RKO (cell line): ENCODE measurements around the gene TUBA4B.

Experiments used
- DNase-seq: peaks from one replicate; pipeline ENCODE4 v3.0.0-alpha.2; 2016; ENCODE audit warnings: low spot score

Gene TUBA4B

GRCh38 chr2:219252900-219253752 is at the start of gene TUBA4B:
Gene TUBA4B, plus strand, starts transcription at chr2:219253243. Its CDS starts 165 bp downstream, at chr2:219253408.
- peak; percentile 81 for DNase-seq

DNA sequence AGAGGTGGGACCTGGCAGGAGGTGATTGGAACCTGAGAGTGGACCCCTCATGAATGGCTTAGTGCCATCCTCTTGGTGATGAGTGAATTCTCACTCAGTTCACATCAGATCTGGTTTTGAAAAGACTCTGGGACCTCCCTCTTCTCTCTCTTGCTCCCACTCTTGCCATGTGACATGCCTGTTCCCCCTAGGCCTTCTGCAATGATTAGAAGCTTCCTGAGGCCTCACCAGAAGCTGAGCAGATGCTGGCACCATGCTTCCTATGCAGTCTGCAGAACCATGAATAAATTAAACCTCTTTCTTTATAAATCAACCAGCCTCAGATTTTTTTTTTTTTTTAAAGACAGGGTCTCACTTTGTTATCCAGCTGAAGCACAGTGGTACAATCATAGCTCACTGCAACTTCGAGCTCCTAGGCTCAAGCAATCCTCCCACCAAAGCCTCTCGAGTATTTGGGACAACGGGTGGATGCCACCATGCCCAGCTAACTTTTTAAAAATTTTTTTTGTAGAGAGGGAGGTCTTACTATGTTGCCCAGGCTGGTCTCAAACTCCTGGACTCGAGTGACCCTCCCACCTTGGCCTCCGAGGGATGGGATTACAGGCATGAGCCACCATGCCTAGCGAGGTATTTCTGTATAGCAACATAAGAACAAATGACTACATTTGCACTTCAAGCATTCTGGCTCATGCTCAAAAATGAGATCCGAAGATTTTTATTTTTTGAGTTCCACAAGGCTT is 48.4 kb upstream of the TUBA4B start:
- no peak for DNase-seq

DNA sequence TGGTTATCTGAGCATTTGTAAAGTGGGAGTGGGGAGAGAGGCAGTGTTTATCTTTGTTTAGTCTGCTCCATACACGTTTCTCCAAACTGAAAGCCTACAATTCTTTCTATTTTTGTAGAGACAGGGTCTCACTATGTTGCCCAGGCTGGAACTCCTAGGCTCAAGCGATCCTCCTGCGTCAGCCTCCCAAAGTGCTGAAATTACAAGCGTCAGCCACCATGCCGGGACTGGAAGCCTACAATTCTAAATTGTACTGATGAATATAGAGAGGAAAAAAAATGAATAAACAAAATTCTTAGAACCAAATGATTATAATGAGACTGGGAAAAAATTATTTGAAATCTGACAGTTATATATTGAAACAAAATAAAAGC is 47.9 kb upstream of the TUBA4B start:
- DNase-seq: no peak

- no peak for DNase-seq
Measured at GRCh38 chr2:219205981-219206327, 47.1 kb upstream of the TUBA4B start.

- peak; percentile 94 for DNase-seq
Measured at GRCh38 chr2:219206328-219207133, 46.5 kb upstream of the TUBA4B start, which contains the start of gene ZFAND2B. Gene ZFAND2B, plus strand, starts transcription at chr2:219206782. Its CDS starts 206 bp downstream, at chr2:219206988.

- DNase-seq: no peak
Measured at GRCh38 chr2:219207134-219207883, 45.7 kb upstream of the TUBA4B start.

- peak; percentile 39 for DNase-seq
Measured at GRCh38 chr2:219207884-219208740, 44.9 kb upstream of the TUBA4B start.

DNA sequence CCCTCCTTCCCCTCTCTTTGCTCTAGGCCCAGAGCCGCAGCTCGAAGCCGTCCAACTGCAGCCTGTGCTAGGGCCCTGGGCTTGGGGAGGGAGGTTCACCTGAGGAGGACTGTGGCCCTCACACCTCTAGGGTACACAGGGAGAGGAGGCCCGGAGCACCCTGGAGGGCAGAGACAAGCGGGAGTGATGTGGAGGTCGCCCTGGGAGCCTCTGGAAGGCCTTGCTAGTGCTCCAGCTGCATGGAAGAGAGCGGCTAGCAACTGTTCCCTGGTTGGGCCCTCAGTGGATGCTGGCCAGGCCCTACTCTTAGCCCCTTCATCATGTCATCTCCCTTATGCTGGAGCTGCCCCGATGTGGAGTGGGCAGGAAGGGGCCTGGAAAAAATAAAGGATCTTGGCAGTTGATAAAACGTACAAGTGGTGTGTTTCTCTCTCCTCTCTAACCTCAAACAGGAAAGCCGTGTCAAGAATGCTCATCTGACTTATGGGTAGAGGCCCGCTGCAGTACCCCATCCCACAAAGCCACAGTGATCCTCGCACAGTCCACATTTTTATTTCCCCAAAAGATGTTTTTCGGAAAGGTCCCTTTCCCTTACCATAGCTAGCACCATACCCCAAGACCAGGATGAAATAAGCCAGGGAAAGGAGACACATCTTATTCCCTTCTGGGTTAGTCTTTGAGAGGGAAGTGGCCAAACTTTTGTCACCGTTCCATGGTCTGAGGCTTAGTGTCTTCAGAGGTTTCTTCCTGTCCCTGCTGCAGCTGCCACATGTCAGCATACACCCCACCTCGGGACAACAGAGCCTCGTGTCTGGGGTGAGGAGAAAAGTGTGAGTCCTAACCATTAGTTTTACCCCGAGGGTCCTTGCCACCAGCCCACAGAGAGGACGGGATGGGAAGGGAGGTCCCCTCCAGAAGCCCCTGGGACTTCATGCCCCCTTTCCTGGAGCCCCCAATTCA is 43.5 kb upstream of the TUBA4B start:
- DNase-seq: no peak

DNA sequence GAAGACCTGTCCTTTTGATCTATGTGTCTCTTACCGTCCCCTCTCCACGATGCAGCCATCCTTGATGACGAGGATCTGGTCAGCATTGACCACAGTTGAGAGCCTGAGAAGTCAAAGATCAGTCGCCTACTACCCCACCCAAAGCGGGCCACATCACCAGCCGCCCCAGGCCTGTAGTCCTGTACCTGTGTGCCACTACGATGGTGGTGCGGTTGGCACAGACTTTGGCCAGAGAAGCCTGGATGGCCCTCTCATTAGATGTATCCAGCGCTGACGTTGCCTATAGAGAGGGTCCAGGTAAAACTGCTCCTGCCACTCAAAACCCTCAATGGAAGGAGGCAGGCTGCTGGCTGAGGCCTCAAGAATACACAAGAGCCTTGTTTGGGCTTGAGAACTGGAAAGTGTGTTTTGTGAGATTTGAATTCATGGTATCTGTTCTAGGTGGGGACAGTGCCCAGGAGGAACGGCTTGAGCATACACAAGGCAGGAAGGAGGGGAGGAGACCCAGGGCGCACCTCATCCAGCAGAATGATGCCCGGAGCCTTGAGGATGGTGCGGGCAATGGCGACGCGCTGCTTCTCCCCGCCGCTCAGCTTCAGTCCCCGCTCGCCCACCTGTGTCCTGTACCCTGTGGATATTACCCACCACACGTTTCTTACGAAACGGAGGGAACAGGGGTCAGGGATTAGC is 42.7 kb upstream of the TUBA4B start:
- no peak for DNase-seq

GRCh38 chr2:219210886-219211362 is 42.1 kb upstream of the TUBA4B start:
- no peak for DNase-seq

DNA sequence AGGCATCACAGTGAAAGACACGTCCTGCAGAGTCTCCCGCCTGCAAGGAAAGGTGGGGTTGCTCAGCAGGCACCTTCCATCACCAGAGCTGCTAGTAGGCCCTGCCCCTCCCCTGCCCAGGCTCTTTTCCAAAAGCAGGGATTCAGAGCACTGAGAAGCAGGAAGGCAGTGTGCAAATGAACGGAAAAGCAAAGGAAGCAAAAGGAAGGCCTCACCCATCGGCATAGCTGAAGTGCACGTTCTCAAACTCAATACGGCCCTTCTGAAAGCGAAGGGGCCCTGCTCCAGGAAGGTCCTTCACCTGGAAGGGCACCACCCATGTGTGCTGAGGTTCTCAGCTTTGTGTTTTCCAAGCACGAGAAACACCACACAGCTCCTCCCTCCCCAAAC is 40.0 kb upstream of the TUBA4B start:
- no peak for DNase-seq

DNA sequence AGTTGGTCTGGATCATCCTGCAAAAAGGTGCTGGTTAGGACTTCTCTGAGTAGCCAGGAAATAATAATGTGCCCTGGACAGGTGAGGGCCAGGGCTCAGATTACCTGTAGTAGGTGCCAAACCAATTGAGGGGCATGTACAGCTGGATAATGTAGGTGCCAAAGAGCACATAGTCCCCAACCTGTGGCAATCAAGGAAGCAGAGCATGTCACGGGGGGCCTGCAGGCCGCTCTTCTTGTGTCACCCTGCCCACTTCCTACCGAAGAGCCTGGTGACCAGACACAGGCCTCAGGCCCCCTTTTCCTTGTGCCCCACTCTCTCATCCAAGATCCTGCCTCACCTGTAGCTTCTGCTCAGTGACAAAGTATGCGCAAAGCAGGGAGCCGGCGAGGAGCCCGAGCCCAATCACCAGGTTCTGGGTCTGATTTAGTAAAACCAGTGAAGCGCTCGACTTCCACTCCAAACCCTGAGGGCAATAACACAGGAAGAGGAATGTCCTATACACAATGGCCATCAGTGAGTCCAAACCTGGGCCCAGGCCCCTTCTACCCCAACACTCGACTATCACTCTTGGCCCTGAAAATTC is 39.5 kb upstream of the TUBA4B start:
- no peak for DNase-seq

DNA sequence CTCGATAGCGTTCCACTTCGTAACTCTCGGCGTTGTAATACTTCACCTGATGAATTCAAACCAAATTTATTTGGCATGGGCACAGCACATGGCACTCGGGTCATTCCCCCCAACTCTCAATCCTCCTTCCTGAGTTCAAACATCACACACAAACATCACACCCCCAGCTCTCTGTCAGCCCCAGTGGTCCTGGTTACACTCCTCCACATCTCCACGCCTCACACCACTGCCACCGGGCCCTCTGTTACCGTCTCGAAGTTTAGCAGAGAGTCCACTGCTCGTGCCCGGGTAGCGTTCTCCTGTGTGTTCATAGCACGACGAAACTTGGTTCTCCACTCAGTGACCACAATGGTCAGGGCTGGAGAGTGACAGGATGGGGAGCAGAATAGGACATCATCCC is 38.9 kb upstream of the TUBA4B start:
- no peak for DNase-seq

DNA sequence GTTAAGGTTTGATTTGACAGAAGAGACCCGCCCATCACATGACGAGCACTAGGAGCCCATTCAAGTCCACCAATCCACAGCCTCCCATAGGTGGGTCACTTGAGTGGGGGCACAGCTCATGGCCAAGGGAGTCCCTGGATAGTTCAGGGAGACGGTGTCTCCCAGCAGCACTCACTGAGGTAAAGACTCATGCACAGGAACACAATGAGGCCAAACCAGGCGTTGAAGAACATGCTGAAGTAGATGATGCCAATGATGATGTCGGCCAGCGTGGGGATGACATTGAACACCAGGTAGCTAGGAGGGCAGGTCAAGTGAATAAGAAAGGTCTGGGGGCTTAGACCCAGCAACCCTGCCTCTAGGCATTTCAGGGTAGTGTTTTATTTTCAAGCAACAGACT is 38.3 kb upstream of the TUBA4B start:
- no peak for DNase-seq

- no peak for DNase-seq
Measured at GRCh38 chr2:219215871-219216534, 37.0 kb upstream of the TUBA4B start.

DNA sequence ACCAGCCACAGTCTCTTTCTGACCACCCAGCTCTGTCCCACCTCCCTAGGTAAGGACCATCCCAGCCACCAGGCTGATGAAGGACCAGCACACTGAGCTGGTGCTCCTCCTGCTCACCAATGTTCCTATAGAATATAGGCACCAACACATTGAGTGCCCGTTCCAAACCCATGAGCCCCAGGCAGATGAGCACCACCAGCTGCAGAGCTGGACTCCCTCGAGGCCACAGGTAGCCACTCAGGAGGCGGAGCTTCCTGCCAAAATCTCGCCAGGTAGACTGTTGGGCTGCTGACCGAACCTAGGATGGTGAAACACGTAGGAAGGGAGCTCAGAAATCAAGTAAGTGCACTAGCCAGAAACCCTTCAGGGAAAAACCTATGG is 36.5 kb upstream of the TUBA4B start:
- no peak for DNase-seq

DNA sequence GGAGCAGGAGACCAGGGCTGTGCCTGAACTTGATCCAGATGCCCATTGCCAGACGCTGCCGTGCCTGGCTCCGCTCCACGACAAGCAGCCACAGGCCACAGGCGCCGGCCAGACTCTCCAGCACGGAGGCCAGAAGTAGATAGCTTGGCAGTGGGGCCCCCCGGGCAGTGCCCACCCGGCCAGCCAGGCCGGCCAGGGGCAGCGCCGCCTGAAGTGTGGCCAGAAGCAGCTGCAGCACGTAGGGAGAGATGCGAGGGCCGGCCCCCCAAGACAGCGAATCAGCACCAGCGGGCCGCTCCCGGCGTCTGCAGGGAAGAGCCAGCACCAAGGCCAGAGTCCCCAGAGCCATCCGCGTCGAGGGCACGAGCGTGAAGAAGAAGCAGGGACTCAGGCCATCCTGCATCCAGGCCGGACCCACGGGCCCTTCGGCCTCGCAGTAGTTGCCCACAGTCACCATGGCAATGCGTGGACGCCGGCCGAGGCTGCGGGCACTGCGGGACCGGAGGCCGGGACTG is 34.8 kb upstream of the TUBA4B start:
- DNase-seq: peak; percentile 82
